Large intestine (tissue), 3 donors: ENCODE measurements around the gene NUP133. TPM values are rescaled to one million over a fixed set of nuclear protein-coding genes. Genes with fewer than 3 reads are reported as not detected.
"Not testable (repeated sequence)": the region's sequence is repeated elsewhere in the genome, so short reads cannot be mapped to it uniquely, and the experiment has no call there.

Experiments
- DNase-seq, 2 donors: peaks; one replicate each; pipeline versions ENCODE4 v3.0.0 to v3.0.0-alpha.2; 2013
- H3K27ac ChIP-seq: one replicate; pipeline ENCODE4 v1.5.1; 2013; ENCODE audit warnings: low read length
- H3K27me3 ChIP-seq: 2 replicates; pipeline ENCODE4 v1.6.1; 2013; ENCODE audit warnings: low read length; ENCODE audit not compliant: control insufficient read depth, insufficient read depth
- H3K36me3 ChIP-seq: 2 replicates; pipeline ENCODE4 v1.6.1; 2013; ENCODE audit warnings: low read length; ENCODE audit not compliant: control insufficient read depth, insufficient read depth
- H3K4me1 ChIP-seq: one replicate; pipeline ENCODE4 v1.6.1; 2013; ENCODE audit warnings: low read length; ENCODE audit not compliant: control insufficient read depth, insufficient read depth
- H3K4me3 ChIP-seq: one replicate; pipeline ENCODE4 v1.5.1; 2013; ENCODE audit warnings: low read length
- H3K9me3 ChIP-seq: one replicate; pipeline ENCODE4 v1.6.1; 2013; ENCODE audit warnings: mild to moderate bottlenecking, low read depth, low read length, moderate library complexity; ENCODE audit not compliant: control insufficient read depth
- WGBS: methylation state at CpG from one replicate; pipeline ENCODE4 v1.1.5; 2013; ENCODE audit warnings: low lambda C conversion rate; ENCODE audit not compliant: insufficient coverage; 5-methylcytosine and 5-hydroxymethylcytosine counted together
- polyA plus RNA-seq: library from polyadenylated mRNA; unstranded; fragments of 120-200 nt; gene quantifications from one replicate; pipeline ENCODE4 v1.2.1, GENCODE V29; 2013

Gene NUP133
- polyA plus RNA-seq, 1 donor, result 29.7 TPM

DNA sequence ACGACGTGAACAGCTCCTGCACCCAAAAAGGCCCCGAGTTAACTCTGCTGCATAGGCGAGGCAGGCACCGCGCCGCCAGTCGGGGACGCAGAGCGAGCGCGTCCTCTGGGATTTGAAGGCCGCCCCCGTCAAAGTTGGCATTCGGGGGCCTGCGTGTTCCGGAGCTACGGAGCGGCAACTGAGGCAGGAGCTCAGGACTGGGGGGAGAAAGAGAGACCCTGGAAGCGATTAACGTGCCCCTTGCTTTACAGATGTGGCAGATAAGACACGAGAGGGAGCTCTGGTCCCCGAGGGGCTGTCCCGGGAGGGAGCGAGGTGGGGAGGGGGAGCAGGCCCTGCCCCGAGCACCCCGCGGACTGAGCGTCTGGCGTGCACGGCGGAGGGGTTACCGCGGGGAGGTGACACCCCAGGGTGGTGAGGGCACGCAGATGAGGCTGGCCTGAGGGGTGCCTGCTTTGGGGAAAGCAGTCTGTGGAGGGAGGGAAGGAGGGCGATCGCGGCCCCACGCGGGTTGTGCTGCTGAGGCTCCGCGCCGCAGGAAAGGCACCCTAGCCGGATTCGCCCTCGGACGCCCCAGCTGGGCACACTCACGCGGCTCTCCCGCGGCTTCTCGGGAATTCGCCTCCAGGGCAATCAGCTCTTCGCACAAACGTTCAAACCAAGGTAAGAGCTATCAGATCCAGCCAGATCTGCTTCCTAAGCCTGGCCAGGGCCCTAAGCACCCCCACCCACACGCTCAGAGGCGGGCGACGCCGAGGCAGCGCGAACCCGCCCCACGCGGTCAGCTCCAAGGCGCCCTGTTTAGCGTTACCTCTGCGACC lies 100.7 kb downstream of the NUP133 start:
- Histone ChIP-seq H3K4me3 (peak overlapping the region; percentile 25), H3K27me3 (peaks cover 57% of the 10 kb centered on the region)
- DNase-seq, result peak in 1 of 2 donors; percentile 16

DNA sequence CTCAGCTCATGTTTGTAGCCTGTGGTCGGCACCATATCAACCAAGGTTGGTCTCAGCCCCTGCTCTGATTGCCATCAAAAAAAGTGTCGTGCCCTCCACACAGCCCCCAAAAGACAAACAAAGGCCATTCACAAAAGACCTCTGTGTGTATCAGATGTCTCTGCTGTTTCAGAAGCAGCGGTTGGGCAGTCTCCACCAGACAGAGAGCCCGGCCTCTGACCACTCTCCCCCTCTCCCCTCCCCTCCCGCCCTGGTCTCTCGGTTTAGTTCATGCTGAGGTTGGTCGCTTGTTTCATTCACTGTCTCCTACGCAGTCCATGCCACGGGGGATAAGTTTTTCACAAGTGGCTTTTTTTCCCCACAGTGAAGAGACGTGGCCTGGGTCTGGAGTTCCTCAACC lies 101.3 kb downstream of the NUP133 start:
- Histone ChIP-seq H3K4me3 (peak overlapping the region; percentile 25), H3K27ac (no peak overlapping the region), H3K4me1 (peaks cover 29% of the 10 kb centered on the region), H3K36me3 (no peaks in the 10 kb centered on the region), H3K9me3 (peaks cover 7% of the 10 kb centered on the region), H3K27me3 (peaks cover 60% of the 10 kb centered on the region)
- no peak for DNase-seq
- no CpG with 5 or more reads among the region's 10 CpGs for WGBS

More for the DNA sequence above, 100.7 kb downstream of the NUP133 start:
- Histone ChIP-seq H3K27ac (no peak overlapping the region), H3K4me1 (peaks cover 29% of the 10 kb centered on the region), H3K36me3 (no peaks in the 10 kb centered on the region), H3K9me3 (peaks cover 7% of the 10 kb centered on the region)
- WGBS, result no CpG with 5 or more reads among the region's 68 CpGs

GRCh38 chr1:229403573-229403972 lies 104.6 kb downstream of the NUP133 start:
- Histone ChIP-seq H3K4me3 (no peak overlapping the region), H3K27ac (no peak overlapping the region), H3K36me3 (no peaks in the 10 kb centered on the region), H3K4me1 (peaks cover 8% of the 10 kb centered on the region), H3K27me3 (peaks cover 38% of the 10 kb centered on the region), H3K9me3 (peaks cover 7% of the 10 kb centered on the region)
- DNase-seq, result no peak
- no CpG with 5 or more reads among the region's 8 CpGs for whole genome bisulfite sequencing

GRCh38 chr1:229402993-229403392 lies 105.1 kb downstream of the NUP133 start:
- Histone ChIP-seq H3K9me3 (peaks cover 7% of the 10 kb centered on the region), H3K27ac (no peak overlapping the region), H3K4me1 (peaks cover 5% of the 10 kb centered on the region), H3K4me3 (no peak overlapping the region), H3K27me3 (peaks cover 33% of the 10 kb centered on the region), H3K36me3 (no peaks in the 10 kb centered on the region)
- WGBS, result no CpG with 5 or more reads among the region's 6 CpGs
- DNase-seq, result no peak

- H3K27ac ChIP-seq, DNase-seq, H3K36me3 ChIP-seq, H3K4me3 ChIP-seq, H3K4me1 ChIP-seq, H3K9me3 ChIP-seq: not testable (repeated sequence)
- peaks cover 26% of the 10 kb centered on the region for H3K27me3 ChIP-seq
- no CpG with 5 or more reads among the region's 4 CpGs for WGBS
Observed at GRCh38 chr1:229402329-229402728, 105.8 kb downstream of the NUP133 start.

- Histone ChIP-seq H3K27ac (no peak overlapping the region), H3K36me3 (no peaks in the 10 kb centered on the region), H3K4me1 (no peaks in the 10 kb centered on the region), H3K4me3 (no peak overlapping the region), H3K9me3 (no peaks in the 10 kb centered on the region), H3K27me3 (peaks cover 7% of the 10 kb centered on the region)
- no peak for DNase-seq
- WGBS, result 86% methylated on average over 1 of the region's 5 CpGs
Observed at GRCh38 chr1:229397762-229398161, 110.4 kb downstream of the NUP133 start.

GRCh38 chr1:229396585-229397206 lies 111.4 kb downstream of the NUP133 start:
- Histone ChIP-seq H3K27me3 (peaks cover 4% of the 10 kb centered on the region), H3K9me3 (no peaks in the 10 kb centered on the region), H3K36me3 (no peaks in the 10 kb centered on the region), H3K4me3 (no peak overlapping the region), H3K27ac (no peak overlapping the region), H3K4me1 (no peaks in the 10 kb centered on the region)
- DNase-seq, result no peak
- whole genome bisulfite sequencing, result no CpG with 5 or more reads among the region's 11 CpGs

GRCh38 chr1:229394517-229394916 lies 113.6 kb downstream of the NUP133 start:
- not testable (repeated sequence) for H3K4me3 ChIP-seq, H3K27me3 ChIP-seq, H3K4me1 ChIP-seq, H3K27ac ChIP-seq, H3K9me3 ChIP-seq, H3K36me3 ChIP-seq, DNase-seq
- 100% methylated on average over 2 of the region's 5 CpGs for WGBS

DNA sequence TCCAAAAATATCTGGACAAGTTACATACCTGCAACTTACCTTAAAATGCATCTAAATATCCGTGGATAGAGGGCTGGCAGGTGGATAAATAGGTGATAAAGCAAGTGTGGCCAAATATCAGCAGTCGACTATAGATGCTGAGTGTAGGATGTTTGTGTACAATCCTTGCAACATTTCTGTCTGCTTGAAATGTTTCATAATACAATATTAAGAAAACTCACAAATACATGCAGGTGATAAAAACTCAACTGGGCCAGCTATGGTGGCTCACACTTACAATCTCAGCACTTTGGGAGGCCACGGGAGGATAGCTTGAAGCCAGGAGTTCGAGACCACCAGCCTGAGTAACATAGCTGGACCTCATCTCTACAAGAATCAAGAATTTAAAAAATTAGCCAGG lies 115.2 kb downstream of the NUP133 start:
- 100% methylated on average over 1 of the region's 4 CpGs for WGBS
- Histone ChIP-seq H3K4me3 (no peak overlapping the region), H3K27me3 (no peaks in the 10 kb centered on the region), H3K4me1 (no peaks in the 10 kb centered on the region), H3K9me3 (no peaks in the 10 kb centered on the region), H3K27ac (no peak overlapping the region), H3K36me3 (no peaks in the 10 kb centered on the region)
- no peak for DNase-seq
